Frontal cortex (tissue), 4 donors: Measurements from ENCODE around the gene TCHP. TPM values are rescaled to one million over a fixed set of nuclear protein-coding genes. Genes with fewer than 3 reads are reported as not detected.
A peak's percentile ranks its signal among the peaks of the same experiment; 100 is the strongest.
"Not testable (repeated sequence)": the region's sequence is repeated elsewhere in the genome, so short reads cannot be mapped to it uniquely, and the experiment has no call there.

Experiments used
- DNase-seq, 2 donors: peaks; one replicate each; pipeline ENCODE4 v3.0.0; 2012; ENCODE audit warnings: low spot score in 2 of 2
- FAIRE-seq: peaks from 2 replicates; lab custom pipeline; 2012; peaks lifted over from hg19 to GRCh38; lab: Jason Lieb, UNC
- total RNA-seq: library from RNA; depleted of rRNA; stranded (reverse); fragments of >200 nt; gene quantifications from one replicate; pipeline ENCODE4 v1.2.3, GENCODE V29; 2014
- donor health status: control.
- donor health status: control.
- donor health status: control.

Gene TCHP
- total RNA-seq, 1 donor from 2014 or later: 5.3 TPM

DNA sequence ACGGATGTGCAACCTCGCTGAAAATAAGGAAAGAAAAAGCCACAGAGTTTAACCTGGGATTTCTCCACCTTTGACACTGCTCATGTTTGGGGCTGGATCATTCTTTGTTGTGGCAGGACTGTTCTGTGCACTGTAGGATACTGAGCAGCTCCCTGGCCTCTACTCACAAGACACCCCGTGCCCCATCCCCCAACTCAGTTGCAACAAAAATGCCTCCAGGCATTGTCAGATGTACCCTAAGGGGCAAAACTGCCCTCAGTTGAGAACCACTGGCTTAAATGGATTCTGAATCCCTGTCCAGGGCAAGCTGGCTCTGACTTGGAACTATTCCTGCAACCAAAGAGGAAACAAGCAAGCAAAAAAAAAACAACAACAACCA, 21.8 kb upstream of the TCHP start:
- DNase-seq: no peak

DNA sequence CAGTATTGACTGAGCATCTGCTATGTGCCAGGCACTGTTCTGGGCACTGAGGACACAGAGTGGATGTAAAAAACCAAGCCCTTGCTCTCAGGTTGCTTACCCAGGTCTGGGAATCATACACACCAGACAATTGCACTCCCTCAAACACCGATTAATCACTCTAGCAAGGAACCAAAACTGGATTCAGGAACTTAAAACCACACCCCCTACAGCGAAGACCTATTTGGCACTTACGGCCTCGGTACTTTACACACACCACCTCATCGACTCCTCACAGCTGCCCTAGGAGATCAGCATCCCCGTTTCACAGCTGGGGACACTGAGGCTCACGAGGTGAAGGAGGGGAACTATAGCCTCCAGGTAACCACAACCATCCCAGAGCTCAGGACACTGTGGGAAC, 21.3 kb upstream of the TCHP start:
- no peak for DNase-seq
- no peak for FAIRE-seq

More for the DNA sequence above, 21.8 kb upstream of the TCHP start:
- no peak for FAIRE-seq

DNA sequence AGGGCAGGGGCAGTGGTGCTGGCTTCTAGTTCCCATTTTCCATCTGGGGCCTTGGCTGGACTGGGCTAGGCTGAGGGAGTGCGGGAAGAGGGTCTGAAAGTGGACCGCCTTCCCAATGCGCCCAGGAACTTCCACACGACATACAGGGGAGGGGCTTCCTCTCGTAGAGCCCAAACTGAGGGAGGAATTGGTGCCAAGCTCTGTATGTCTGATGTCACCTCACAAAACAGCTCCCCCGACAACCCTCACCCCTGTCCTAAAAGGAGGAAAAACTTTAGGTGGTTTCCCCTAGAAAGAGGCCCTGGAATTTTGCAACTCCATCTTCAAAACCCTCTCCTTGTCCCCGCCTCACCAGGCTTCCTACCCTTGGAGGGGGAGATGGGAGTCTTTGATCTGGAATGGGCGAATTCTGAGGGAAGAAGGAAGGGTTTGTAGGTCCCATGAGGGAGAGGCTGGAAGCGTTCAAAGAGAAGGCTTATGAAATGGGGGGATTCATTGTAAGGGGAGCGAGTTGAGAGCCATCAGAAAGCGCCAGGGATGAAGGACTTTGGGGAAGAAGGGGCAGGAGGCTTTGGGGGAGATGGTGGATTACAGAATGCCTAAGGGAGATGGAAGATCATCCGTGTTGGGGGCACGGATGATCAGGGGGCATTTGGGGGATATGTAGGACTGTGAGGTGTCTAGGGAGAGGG, 20.6 kb upstream of the TCHP start:
- FAIRE-seq (no peak), DNase-seq (no peak)

GRCh38 chr12:109880043-109880931, 19.8 kb upstream of the TCHP start, which contains the start of gene GLTP:
TSS of gene GLTP (minus strand) at chr12:109880541. CDS start at chr12:109880374, 167 bp downstream.
- peak; percentile 97 to 98 for DNase-seq
- FAIRE-seq: no peak

DNA sequence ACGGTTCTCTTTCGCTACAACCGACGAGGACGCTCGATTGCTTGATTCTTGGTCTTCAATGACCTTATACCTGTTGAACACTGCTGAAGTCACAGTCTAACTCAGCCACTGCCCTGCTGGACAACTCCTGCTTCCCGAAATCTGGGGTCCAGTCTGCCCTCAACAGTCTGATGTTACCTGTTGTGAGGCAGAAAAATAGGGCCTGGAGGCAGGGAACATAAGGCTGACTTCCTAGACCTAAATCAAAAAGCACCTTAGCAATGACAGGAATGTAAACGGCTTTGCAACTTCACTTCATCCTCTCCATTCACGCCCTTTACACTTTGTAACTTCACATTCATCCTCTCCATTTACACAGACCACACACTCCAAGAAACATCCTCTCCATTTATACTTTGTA, 19.1 kb upstream of the TCHP start:
- DNase-seq: no peak
- no peak for FAIRE-seq

DNA sequence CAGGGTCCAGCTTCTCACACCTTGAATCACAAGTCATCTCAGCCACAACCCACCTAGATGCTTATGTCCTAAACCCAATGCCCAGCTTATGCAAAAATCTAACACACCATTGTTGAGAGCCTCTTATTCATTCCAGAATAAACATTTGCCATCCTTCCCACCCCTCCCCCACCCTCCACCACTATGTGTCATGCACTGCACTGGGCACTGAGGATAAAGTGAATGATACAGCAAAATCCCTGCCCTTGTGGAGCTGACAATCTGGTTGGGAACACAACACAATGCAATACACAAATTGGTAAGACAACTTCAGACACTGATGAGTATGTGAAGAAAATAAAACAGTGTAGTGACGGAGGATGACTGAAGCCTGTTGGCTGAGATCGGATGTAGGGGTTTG, 18.3 kb upstream of the TCHP start:
- DNase-seq (no peak), FAIRE-seq (no peak)

- DNase-seq (no peak), FAIRE-seq (no peak)
Measured at GRCh38 chr12:109883461-109883860, 16.6 kb upstream of the TCHP start.

- FAIRE-seq (no peak), DNase-seq (no peak)
Measured at GRCh38 chr12:109885616-109886015, 14.5 kb upstream of the TCHP start.

DNA sequence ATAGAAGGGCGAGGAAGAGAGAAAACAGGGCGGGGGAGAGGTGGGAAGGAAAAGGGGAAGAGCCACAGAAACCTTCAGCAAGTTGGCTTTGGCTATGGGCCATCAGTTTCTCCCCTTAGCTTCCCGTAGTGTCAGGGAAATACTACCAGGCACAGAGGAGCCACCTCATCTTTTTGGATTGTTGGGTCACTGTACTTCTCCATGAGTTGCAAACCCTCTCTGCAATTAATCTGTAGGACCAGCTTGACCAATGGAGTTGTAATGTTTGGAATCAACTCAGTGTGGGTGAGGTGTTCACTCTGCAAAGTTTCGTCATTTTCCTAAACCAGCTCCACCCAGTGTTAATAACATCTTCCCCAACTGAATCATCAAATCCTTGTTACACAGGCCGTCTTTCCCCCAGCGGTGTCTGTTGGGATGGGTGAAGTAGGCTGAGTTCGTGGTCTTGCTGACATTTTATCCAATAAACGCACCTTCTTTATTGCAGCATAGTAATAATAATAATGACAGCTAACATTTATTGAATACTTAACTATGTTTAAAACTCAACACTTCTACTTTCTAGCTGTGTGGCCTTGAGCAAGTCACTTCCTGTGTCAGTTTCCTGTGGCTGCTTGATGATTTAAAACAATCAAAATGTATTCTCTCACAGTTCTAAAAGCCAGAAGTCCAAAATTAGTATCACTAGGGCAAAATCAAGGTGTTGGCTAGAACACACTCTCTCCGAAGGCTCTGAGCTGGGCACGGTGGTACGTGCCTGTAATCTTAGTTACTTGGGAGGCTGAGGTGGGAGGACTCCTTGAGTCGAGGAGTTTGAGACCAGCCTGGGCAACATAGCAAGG, 11.7 kb upstream of the TCHP start:
- FAIRE-seq (no peak), DNase-seq (no peak)

DNA sequence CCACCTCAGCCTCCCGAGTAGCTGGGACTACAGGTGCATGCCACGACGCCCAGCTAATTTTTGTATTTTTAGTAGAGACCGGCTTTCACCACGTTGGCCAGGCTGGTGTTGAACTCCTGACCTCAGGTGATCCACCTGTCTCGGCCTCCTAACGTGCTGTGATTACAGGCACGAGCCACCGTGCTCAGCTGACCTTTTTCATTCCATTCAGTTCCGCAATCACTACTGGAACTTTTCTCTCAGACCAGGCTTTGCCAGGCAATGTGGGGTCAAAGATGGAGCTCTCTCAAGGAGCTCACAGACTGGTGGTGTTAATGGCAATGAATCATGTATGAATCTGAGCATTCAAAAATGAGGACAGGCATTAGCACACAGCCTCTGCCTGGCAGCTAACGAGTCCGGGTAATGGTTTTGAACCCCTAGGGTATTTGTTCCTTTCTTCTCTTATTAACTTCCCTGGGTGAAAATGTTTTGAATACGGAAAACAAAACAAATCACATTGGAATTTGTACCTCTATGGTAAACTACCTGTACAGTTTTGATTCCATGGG, 9.4 kb upstream of the TCHP start:
- DNase-seq (no peak), FAIRE-seq (no peak)

DNA sequence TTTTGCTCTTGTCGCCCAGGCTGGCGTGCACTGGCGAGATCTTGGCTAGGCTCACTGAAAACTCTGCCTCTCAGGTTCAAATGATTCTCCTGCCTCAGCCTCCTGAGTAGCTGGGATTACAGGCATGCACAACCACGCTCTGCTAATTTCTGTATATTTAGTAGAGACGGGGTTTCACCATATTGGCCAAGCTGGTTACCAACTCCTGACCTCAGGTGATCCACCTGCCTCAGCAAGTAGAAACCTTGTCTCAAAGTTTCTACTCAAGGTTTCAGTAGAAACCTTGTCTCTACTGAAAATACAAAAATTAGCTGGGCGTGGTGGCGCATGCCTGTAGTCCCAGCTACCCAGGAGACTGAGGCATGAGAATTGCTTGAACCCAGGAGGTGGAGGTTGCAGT, 8.3 kb upstream of the TCHP start:
- DNase-seq, FAIRE-seq: not testable (repeated sequence)

DNA sequence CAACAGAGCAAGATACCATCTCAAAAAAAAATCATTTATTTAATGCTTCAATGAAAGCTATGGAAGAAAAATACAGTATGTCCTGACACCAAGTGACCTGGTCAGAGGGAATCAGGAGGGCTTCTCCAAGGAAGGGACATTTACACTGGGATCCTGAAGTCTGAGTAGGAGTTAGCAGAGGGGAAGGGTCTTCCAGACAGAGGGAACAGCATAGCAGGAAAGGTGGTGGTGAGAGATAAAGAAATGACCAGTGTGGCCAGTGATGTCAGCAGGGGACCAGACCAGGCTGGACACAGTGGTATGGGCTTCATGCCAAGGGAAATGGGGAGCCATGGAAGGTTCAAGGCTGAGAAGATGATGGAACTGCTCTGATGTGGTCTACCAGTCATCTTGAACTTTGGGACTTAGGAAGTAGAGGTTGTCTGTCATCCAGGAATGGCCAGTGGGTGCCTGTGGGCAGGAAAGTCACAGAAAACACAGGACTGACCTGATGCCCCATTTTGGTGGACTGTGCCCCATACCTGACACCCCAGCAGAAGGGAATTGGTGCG, 7.8 kb upstream of the TCHP start:
- no peak for FAIRE-seq
- no peak for DNase-seq

DNA sequence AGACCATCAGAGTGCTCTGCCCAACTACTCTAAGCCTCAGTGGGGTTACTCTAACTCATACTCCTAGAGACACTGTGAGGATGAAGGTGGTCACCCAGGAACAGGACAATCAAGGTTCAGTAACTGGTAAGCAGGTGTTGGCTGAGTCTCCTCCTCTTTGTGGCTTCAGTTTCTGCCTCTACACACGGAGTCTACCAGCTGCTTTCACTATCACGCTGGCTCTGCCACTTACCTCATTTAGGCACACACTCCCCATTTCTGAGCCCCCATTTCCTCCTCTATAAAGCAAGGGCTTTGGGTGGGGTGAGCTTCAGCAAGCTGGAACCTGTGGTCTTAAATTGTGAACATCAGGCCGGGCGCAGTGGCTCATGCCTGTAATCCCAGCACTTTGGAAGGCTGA, 7.3 kb upstream of the TCHP start:
- FAIRE-seq (no peak), DNase-seq (no peak)

- DNase-seq (no peak), FAIRE-seq (no peak)
Measured at GRCh38 chr12:109893261-109893995, 6.6 kb upstream of the TCHP start.

DNA sequence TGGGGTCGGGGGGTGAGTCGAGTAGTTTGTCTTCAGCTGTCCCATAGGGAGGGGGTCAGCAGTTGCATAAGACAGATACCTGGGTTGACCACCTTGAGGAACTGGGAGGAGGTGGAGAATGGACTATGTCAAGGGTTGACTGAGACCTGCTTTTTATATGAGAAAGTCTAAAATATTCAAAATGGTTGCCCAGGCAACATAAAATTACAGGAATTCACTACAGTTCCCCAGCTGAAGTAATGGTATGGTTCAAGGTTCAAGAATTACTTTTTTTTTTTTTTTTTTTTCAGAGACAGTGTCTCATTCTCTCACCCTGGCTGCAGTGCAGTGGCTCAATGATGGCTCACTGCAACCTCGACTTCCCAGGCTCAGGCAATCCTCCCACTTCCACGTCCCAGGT, 5.1 kb upstream of the TCHP start:
- no peak for DNase-seq
- FAIRE-seq: no peak

DNA sequence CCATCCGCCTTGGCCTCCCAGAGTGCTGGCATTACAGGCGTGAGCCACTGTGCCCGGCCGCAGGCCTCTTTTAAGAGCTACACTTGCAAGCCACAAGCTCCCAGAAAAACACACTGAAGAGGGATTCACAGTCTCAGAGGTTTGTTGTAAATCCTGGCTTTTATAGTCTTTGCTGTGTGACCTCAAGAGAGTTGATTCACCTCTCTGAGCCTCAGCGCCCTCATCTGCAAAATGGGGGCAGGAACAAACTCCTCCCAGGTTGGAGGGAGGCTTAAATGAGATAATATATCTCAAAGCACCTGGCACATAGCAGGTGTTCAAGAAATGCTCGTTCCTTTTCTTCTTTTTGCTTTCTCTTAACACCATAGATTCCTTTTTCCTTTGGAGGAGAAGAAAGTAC, 3.9 kb upstream of the TCHP start:
- FAIRE-seq (no peak), DNase-seq (no peak)

DNA sequence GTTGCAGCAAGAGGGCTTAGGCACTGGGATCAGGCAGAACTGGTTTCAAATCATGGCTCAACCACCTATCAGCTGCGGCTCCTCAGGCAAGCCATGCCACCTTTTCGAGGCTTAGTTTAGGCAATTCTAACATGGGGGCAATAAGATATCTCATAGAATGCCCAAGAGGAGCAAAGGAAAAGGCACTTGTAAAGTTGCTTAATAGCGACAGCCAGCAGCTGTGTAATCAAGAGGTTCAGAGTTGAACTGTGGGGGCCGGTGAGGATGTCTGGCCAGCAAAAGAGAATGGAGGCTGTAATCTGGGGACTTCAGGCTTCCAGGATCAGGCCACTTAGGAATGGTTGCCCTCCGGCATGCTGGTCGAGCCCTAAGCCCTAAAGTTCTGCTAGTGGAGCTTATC, 3.0 kb upstream of the TCHP start:
- no peak for DNase-seq
- FAIRE-seq: no peak

GRCh38 chr12:109899345-109899744, 729 bp upstream of the TCHP start:
- not testable (repeated sequence) for DNase-seq, FAIRE-seq
